ENCODE data around the gene TNFRSF19.

TNFRSF19 gene

DNA sequence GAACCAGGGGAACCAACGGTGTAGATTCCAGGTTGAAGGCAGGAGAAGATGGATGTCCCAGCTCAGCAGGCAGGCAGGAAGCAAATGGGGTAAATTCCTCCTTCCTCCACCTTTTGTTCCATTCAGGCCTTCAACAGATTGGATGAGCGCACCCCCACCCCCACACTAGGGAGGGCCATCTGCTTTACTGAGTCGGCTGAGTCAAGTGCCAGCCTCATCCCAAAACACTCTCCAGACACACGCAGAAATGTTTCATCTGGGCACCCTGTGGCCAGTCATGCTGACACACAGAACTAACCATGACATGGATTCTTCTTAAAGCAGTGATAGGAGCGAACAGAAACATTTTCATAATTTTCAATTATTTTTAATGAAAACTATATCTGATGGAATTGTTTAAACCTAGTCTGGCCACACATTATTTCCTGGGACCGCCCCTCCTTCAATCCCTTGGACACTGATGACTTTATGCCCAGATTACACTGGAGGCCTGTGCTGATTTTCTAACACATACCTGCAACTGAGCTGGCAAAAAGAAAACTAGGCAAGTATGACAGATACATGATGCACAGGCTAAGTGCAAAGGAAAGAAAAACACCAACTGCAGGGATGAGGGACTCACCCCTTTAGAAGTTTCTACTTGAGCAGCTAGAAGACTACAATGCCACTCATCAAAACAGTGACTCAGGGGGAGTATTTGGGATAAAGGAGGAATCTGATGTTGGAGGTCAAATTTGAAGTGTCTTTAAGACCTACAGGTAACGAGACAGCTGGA is 154.2 kb downstream of the TNFRSF19 start:
- no peaks in the 10 kb centered on the region for H3K27me3 Mint-ChIP-seq (ENCODE audit: low read depth)
- peaks cover 15% of the 10 kb centered on the region for H3K4me1 Mint-ChIP-seq
- no peak overlapping the region for H3K4me3 Mint-ChIP-seq
- H3K27ac Mint-ChIP-seq: peak overlapping the region; percentile 54 to 76 (median 72)
- H3K9me3 Mint-ChIP-seq: no peaks in the 10 kb centered on the region
- TF ChIP-seq CTCF (IDR thresholded peaks at IDR 0.05; ENCODE audit: unreplicated experiment in 3 of 3): no peak
- H3K36me3 Mint-ChIP-seq (ENCODE audit: low read depth): peaks cover 4% of the 10 kb centered on the region
